Lung (tissue), 12 donors: ENCODE results near the gene ARHGAP15. TPM values are rescaled to one million over a fixed set of nuclear protein-coding genes. Genes with fewer than 3 reads are reported as not detected.

Experiments used
- ATAC-seq: fragments of 200-7000 bp; cut with Tn5 transposase; one replicate; pipeline ENCODE4 v1.9.1; 2020; ENCODE audit warnings: moderate number of reproducible peaks; ENCODE audit not compliant: insufficient read depth, low FRiP score
- DNase-seq, 3 donors: peaks; one replicate each; pipeline ENCODE4 v3.0.0-alpha.2; 2013 to 2017
- H3K27ac ChIP-seq, 2 donors: one replicate each; pipeline ENCODE4 v1.5.1; 2013; ENCODE audit warnings: mild to moderate bottlenecking in 2 of 2, moderate library complexity in 2 of 2, control low read depth in 1 of 2, inconsistent platforms in 1 of 2, low read depth in 1 of 2, low read length in 1 of 2
- H3K27me3 ChIP-seq, 3 donors: one replicate each; pipeline ENCODE4 v1.5.1; 2013; ENCODE audit warnings: low read length in 2 of 3; ENCODE audit not compliant: control insufficient read depth in 3 of 3, insufficient read depth in 3 of 3
- H3K36me3 ChIP-seq, 4 donors: one replicate each; pipeline ENCODE4 v1.5.1; 2013; ENCODE audit warnings: low read length in 4 of 4, mild to moderate bottlenecking in 1 of 4, moderate library complexity in 1 of 4; ENCODE audit not compliant: control insufficient read depth in 4 of 4, insufficient read depth in 4 of 4
- H3K4me1 ChIP-seq, 5 donors: one replicate each; pipeline ENCODE4 v1.5.1; 2013; ENCODE audit warnings: low read length in 5 of 5, mild to moderate bottlenecking in 2 of 5, moderate library complexity in 1 of 5; ENCODE audit not compliant: control insufficient read depth in 5 of 5, insufficient read depth in 5 of 5
- H3K4me3 ChIP-seq: one replicate; pipeline ENCODE4 v1.5.1; 2013; ENCODE audit warnings: mild to moderate bottlenecking, control low read depth, moderate library complexity
- H3K9ac ChIP-seq, 2 donors: one replicate each; pipeline ENCODE4 v1.5.1; 2013; ENCODE audit warnings: low read length in 2 of 2, control low read depth in 1 of 2; ENCODE audit not compliant: insufficient read depth in 1 of 2
- H3K9me3 ChIP-seq, 4 donors: one replicate each; pipeline ENCODE4 v1.5.1; 2013; ENCODE audit warnings: low read length in 3 of 4, mild to moderate bottlenecking in 1 of 4, moderate library complexity in 1 of 4; ENCODE audit not compliant: control insufficient read depth in 4 of 4, insufficient read depth in 3 of 4
- WGBS, 2 donors: extraction: QIAGEN DNeasy Blood & Tissue Kit; methylation state at CpG; one replicate each; pipeline ENCODE4 v1.1.7; 2013; 5-methylcytosine and 5-hydroxymethylcytosine counted together
- polyA plus RNA-seq, 2 donors: library from polyadenylated mRNA; stranded (reverse); fragments of 200-250 nt; gene quantifications; one replicate each; pipeline ENCODE4 v1.2.1, GENCODE V29; 2013
- total RNA-seq, 2 donors: library from RNA; depleted of rRNA in 1 of 2; stranded (reverse); fragments of >200 nt in 1 of 2; gene quantifications; one replicate each; pipeline ENCODE4 v1.2.1, GENCODE V29; 2014 to 2021
- TF ChIP-seq, protein P1 (sequence below): IDR thresholded peaks from 2 replicates; pipeline ENCODE4 v1.5.1; 2012; ENCODE audit warnings: mild to moderate bottlenecking; ENCODE audit errors: control extremely low read depth, extremely low read depth
- donor health status: control.
- donor health status: control.
- donor health status: Bipolar disorder and iron deficiency.
- donor health status: healthy.
- donor health status: DM: yes; HTN: yes; CAD: no.

The ARHGAP15 gene
- total and polyA plus RNA-seq, 4 donors: 5.9 to 74.3 (median 13.2) TPM

DNA sequence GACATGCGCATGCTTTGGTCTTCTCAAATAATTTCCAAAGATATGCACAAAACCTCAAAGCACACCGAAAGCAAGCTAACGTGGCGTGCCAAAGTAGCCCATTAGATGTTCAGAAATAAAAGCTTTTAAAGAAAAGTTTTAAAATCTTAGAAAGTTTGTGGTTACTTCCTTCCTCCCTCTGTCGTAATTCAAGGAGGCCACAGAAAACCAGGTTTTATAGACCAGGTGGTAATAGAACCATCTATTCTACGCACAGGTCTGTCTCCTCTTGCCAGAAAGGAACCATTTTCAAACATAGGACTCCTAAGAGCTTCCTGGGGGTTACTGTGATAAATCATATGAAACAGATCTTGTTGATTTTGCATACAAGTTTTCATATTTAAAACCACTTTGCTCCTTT is 487.2 kb downstream of the ARHGAP15 start:
- no peak overlapping the region for H3K27ac ChIP-seq
- H3K9ac ChIP-seq: no peak overlapping the region
- ATAC-seq (no peak), DNase-seq (no peak)
- peaks cover 0 to 3% (median 0%) of the 10 kb centered on the region in 5 donors for H3K4me1 ChIP-seq
- no peaks in the 10 kb centered on the region for H3K36me3 ChIP-seq
- H3K9me3 ChIP-seq: no peaks in the 10 kb centered on the region
- H3K4me3 ChIP-seq: no peak overlapping the region
- TF ChIP-seq, protein P1, sequence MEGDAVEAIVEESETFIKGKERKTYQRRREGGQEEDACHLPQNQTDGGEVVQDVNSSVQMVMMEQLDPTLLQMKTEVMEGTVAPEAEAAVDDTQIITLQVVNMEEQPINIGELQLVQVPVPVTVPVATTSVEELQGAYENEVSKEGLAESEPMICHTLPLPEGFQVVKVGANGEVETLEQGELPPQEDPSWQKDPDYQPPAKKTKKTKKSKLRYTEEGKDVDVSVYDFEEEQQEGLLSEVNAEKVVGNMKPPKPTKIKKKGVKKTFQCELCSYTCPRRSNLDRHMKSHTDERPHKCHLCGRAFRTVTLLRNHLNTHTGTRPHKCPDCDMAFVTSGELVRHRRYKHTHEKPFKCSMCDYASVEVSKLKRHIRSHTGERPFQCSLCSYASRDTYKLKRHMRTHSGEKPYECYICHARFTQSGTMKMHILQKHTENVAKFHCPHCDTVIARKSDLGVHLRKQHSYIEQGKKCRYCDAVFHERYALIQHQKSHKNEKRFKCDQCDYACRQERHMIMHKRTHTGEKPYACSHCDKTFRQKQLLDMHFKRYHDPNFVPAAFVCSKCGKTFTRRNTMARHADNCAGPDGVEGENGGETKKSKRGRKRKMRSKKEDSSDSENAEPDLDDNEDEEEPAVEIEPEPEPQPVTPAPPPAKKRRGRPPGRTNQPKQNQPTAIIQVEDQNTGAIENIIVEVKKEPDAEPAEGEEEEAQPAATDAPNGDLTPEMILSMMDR: no peak
- no peaks in the 10 kb centered on the region for H3K27me3 ChIP-seq
- WGBS, 2 donors: 61 to 81% methylated on average over 6 of the region's 6 CpGs

DNA sequence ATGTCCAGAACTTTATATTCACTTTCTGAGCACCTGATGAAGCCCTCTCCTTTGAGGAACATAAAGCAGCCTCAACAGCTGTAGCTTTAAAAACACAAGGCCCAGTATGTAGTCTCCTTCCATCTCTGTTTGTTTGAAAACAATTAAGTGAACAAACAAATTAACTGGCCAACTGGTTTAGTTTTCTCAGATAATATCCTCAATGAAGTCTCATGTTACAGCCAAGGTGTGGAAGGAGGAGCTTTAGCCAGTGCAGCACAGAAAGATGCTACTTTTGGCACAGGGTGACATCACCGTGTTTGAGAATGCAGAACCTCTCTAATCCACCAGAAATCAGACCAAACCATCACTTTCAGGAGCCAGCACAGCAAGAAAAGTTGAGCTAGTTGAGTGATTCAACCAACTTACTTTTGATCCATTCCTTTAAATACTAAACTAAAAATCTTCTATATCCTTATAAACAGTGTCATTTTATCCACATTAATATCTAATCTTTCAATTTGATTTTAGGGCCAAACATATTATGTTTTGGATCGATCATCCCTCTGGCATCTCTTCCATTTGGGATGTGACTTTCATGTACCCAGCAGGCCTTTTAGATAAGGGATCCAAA is 488.7 kb downstream of the ARHGAP15 start:
- no peak overlapping the region for H3K27ac ChIP-seq
- ATAC-seq (no peak), DNase-seq (no peak)
- H3K36me3 ChIP-seq: no peaks in the 10 kb centered on the region
- WGBS, 2 donors: 89% methylated on average over 2 of the region's 2 CpGs
- no peak overlapping the region for H3K4me3 ChIP-seq
- H3K9ac ChIP-seq: no peak overlapping the region
- TF ChIP-seq, protein P1: no peak
- no peaks in the 10 kb centered on the region for H3K27me3 ChIP-seq
- peaks cover 0 to 7% (median 0%) of the 10 kb centered on the region in 5 donors for H3K4me1 ChIP-seq
- H3K9me3 ChIP-seq: no peaks in the 10 kb centered on the region

DNA sequence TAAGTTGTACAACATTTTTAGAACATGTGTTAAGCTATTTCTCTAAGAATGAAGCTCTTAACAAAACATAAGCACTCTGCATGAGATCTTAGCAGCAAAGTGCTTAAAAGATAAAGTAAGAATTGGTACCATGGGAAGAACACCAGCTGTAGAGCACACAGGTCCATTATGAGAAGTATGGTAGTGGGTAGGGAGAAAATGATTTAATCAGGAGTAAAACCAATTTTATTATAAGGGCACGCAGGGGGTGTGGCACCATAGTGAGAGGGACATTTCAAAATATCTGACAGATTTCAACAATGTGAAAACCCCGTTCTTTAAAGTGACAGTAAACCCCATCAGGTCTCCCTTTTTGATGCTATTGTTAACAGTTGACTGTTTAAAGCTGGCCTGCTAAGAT is 492.9 kb downstream of the ARHGAP15 start:
- 67 to 74% methylated on average over 2 of the region's 2 CpGs for WGBS, 2 donors
- no peaks in the 10 kb centered on the region for H3K36me3 ChIP-seq
- TF ChIP-seq, protein P1: no peak
- H3K4me1 ChIP-seq: peaks cover 0 to 26% (median 0%) of the 10 kb centered on the region in 5 donors
- H3K27ac ChIP-seq: no peak overlapping the region
- no peaks in the 10 kb centered on the region for H3K9me3 ChIP-seq
- H3K27me3 ChIP-seq: no peaks in the 10 kb centered on the region
- ATAC-seq (no peak), DNase-seq (no peak)
- no peak overlapping the region for H3K9ac ChIP-seq
- no peak overlapping the region for H3K4me3 ChIP-seq
